Amniotic epithelial cell (primary cell): ENCODE results near the gene NRXN3.

Experiments used
- DNase-seq: peaks from one replicate; pipeline ENCODE4 v3.0.0-alpha.2; 2010; ENCODE audit warnings: low read depth

Gene NRXN3

DNA sequence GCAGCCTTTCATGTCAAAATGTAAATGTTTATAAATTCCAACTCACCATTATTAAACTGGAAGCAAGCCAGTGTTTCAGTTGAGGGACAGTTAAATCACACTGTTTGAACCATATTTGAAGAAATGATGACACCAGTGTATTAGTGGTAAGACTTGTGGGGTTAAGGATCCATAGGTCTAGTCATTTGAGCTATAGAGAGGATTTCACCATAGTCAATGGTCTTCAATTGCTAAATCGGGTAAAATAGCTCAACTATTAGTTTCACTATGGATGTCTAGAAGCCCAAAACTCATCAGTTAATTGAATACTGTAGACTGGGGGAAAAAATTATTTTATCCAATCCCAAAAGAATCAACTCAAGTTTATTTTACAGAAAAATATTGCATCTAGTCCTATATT is 659.1 kb downstream of the NRXN3 start:
- no peak for DNase-seq

DNA sequence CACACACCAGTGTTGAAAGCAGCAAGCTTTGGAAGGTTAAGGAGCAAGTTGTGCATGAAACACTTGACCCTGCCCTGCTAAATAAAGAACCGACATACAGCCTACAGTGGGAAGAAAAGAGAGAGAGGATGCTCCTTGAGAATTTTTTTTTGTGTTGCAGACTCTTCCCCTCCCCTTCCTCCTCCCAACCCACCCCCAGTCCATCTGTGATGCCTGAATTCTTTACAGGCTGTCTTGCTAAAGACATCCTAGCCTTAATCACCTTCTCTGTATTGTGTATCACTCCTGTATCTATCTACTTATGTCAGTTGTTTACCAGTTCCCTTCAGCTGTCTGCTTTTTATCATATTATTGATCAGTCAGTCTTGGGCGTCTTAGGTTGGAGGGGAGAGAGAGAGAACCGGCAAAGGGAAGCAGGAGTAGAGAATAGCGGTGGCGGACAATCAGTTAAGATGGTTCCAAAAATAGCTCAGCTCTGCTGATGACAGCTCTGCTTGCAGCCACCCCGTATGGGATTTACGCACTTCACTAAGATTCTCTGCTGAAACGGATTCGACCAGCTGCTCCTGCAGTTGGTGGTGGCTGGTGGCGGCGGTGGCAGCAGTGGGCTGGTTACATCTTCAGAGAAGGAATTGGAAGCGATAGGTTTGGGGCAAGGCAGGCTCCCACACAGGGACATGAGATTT is 664.7 kb downstream of the NRXN3 start:
- DNase-seq: no peak

DNA sequence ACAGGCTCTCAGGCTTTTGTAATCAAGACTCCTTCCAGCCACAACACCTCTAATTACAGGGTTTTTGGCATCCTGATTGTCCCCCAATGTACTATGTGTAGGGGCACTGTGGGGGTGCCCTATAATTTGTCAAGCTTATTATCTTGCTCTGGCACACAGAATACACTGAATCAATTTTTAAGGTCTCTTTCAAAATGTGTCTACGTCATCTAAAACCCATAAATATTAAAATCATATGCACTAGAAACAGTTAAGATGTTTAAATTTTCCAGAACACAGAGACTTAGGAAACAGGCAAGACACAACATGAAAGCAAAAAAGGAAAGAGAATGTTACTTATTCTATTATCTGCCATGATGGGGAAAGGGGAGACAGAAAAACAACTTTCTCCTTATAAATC is 665.7 kb downstream of the NRXN3 start:
- DNase-seq: no peak

GRCh38 chr14:78836777-78837176 is 666.6 kb downstream of the NRXN3 start:
- DNase-seq: peak; percentile 57

GRCh38 chr14:78838959-78839358 is 668.8 kb downstream of the NRXN3 start:
- DNase-seq: no peak

DNA sequence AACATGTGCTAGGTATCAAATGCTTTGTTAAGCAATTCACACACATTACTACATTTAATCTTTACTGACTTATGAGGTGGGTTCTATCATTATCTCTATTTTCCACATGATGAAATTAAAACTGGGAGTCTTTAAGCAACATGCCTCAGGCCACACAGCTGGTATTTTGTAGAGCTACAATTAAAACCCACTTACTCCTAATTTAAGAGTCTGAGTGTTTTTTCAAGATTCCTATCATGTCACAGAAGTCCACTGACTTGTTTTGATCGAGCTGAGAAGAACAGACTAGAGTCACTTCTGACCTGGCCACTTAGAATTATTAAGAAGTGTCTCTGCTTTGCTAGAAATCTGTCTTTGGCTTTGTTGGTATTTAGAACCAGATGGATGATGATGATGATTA is 670.7 kb downstream of the NRXN3 start:
- DNase-seq: no peak

- DNase-seq: no peak
Measured at GRCh38 chr14:78847801-78848200, 677.6 kb downstream of the NRXN3 start.

- peak; percentile 21 for DNase-seq
Measured at GRCh38 chr14:78848234-78848820, 678.2 kb downstream of the NRXN3 start.

DNA sequence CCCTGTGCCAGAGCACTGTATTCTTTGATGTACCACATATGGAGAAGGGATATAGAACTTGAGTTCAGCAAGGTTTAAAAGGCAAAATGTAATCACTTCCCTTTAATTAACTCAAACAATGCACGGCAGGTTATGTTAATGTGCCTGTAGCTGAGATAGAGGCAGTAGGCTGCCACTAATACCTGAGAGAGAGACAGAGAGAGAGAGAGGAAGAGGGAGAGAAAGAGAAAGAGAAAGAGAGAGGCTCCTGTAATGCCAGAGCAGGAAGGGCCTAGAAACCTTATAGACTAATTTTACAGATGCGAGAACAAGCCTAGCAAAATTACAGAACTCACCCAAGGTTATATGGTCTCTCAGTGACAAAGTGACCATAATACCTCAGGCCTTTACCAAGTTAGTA is 679.8 kb downstream of the NRXN3 start:
- no peak for DNase-seq

GRCh38 chr14:78851189-78851588 is 681.0 kb downstream of the NRXN3 start:
- DNase-seq: no peak

GRCh38 chr14:78852040-78852439 is 681.9 kb downstream of the NRXN3 start:
- no peak for DNase-seq

GRCh38 chr14:78857974-78858373 is 687.8 kb downstream of the NRXN3 start:
- DNase-seq: no peak

DNA sequence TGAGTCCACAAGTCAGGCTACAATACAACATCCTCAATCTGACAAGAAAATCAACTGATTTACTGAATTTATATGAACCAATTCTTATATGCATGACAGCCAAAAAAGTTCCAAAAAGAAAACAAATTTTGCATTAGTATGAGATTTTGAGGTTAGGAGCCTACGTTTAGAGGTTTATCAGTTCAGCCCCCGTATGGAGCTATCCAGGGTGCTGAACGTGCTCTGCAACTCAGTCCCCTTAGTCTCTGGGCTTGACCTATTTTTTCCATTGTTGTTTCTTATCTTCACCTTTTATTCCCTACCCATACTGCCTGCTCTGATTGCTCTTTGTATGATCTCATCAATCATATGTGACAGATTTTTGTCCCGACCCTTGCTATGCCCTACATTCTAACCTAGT is 693.0 kb downstream of the NRXN3 start:
- DNase-seq: peak; percentile 45

GRCh38 chr14:78872837-78873236 is 702.7 kb downstream of the NRXN3 start:
- no peak for DNase-seq

DNA sequence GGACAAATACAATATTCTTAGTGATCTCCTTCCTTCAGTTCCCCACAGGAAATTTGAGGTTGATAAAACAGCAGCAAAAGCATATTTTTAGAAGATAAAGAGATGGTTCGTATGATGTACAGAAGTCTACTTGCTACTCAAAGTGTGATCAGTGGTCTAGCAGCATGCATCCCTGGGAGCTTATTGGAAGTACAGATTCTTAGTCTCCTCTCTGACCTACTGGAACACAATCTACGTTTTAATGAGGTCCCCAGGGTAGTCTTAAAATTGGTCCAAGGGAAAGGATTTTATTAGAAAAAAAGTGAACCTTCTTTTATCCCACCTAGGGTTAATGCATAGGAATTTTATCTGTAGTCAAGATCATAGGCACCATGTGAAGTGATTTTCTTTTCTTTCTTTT is 703.4 kb downstream of the NRXN3 start:
- no peak for DNase-seq

GRCh38 chr14:78875049-78875448 is 704.9 kb downstream of the NRXN3 start:
- no peak for DNase-seq

DNA sequence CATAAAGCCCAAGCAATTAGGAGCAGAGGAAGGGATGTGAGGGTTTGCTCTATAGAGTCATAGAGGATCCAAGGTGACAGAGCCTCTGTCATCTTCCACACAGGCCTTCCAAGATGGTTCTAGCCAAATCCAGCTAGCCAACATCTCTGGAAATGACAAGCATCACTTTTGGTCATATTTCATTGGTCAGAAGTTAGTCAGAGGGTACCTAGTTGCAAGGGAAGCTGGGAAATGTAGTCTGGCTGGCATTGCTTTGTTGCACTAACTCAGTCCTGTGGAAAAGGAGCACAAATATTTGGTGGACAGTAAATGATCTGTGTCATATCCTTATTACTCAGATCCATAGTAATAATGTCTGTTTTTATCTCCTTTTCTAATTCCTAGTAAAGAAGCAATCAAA is 715.7 kb downstream of the NRXN3 start:
- DNase-seq: no peak

DNA sequence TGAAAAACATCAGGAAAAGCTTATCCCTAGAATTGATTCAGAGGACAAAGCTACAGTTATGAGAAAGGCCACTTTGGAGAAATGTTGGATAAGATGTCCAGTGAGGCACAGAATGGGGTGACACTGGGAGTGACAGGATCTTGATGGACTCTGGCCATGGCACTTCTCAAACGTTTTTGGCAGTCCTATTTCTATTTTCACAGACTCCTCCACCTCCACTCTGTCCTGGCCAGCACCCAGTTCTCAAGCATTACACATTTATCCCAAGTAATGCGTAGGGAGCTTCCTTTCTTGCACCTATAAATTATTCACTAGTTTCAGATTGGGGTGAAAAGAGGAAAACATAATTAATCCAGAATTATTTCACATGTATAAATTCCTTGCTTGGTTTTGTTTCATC is 727.3 kb downstream of the NRXN3 start:
- DNase-seq: no peak

DNA sequence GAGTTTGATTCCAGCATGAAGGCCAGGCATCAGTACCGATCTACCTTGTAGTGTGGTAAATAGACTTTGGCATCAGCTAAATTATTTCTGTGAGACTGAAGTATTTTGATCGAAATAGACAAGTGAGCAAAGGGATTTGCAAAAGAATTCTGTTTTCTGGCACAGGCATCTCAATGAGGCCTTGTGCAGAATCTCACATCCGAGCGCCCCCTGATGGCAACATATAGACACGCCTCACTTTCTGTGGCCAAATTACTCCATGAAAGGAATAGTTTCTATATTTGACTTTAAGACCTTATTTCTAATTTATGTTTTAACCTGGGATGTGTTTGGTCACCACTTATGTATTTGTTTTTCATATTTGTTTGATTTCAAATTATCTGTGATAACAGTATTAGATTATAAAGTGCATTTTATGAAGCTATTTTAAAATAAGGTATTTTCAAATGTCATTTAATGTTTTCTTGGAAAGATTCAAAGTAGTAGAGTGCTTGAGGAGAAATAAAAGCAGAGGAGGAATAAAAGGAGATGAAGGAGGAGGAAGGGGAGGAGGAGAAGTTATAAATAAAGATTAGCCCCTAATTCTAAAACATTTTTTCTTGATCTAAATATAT is 731.9 kb downstream of the NRXN3 start:
- peak; percentile 53 for DNase-seq

DNA sequence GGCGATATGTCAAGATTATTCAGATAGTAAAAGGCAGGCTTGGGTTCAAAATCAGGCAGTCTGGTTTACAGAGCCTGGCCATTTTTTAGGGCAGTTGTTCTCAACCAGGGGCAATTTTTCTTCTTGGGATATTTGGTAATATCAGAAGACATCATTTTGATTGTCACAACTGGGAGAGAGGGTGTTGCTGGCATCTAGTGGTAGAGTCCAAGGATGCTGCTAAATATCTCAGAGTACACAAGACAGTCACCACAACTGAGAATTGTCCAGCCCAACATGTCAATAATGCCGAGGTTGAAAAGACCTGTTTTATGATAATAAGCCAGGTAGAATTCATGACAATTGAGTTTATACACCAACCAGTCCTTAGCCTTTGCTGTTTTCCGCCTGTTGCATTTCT is 733.9 kb downstream of the NRXN3 start:
- DNase-seq: no peak

DNA sequence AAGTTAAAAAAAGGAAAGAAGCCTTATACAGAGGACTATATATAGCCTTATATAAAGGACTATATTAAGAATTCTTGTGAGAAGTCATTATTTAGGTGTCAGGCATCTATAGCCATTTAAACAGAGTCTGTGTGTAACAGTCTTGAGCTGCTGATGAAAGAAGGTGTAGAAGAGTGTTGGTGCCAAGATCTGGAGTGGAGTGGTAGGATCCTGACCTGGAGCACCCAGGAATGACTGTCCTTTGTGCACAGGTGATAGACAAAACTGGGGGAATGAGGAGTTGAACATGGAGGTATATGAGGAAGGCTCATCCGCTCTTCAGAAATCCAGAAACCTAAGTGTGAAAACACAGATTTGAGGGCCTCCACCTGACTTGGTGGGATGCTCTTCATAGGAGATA is 747.3 kb downstream of the NRXN3 start:
- DNase-seq: no peak

DNA sequence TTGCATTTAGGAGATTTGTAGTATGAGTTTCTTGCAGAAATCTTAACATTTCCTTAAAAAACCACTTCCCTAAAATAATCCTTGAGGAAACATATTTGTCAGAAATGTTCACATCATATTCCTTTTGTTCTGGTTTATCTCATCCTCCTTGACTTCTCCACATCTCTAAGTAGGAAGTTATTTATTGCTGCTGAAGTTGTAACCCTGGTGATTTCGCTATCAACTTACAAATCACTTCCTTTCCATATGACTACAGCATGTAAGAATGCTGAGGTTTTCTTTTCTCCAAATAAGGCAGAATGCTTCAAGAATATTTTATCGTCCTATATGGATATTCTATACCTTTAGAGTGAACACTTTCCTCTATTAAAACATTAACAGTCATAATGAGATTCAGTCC is 751.7 kb downstream of the NRXN3 start:
- peak; percentile 95 for DNase-seq

GRCh38 chr14:78927261-78927660 is 757.1 kb downstream of the NRXN3 start:
- no peak for DNase-seq

DNA sequence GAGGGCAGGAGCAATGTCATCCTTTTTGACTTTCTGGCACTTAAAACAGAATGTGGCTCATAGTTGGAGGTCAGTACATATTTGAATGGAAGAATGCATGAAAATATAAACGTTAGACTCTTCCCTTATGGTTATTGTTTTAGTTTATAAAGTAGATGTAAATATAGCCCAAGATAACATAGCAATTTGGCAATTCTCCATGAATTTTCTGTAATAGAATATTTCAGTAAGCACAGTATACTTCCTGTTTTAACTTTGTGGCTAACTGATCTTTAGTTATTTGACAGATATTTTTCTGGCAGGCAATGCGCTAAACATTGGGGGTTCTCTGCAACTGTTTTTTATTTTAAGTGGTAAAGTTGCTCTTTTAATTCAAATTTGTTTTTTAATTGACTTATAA is 763.0 kb downstream of the NRXN3 start:
- DNase-seq: no peak
